Left renal cortex interstitium (tissue), 4 donors: ENCODE measurements around the gene PRKG2. TPM values are rescaled to one million over a fixed set of nuclear protein-coding genes. Genes with fewer than 3 reads are reported as not detected.
"Not testable (repeated sequence)": the region's sequence is repeated elsewhere in the genome, so short reads cannot be mapped to it uniquely, and the experiment has no call there.

Experiments
- DNase-seq, 4 donors: peaks; one replicate each; pipeline ENCODE4 v3.0.0-alpha.2; 2013; ENCODE audit warnings: low read depth in 4 of 4, low spot score in 2 of 4, missing footprints in 1 of 4
- polyA plus RNA-seq, 4 donors: library from polyadenylated mRNA; unstranded; fragments of 120-200 nt; gene quantifications; one replicate each; pipeline ENCODE4 v1.2.1, GENCODE V29; 2013; ENCODE audit not compliant: insufficient read length in 4 of 4

Gene PRKG2
- 1 to 10 TPM in 3 of 4 donors, under 1 TPM in 1; 0.79 to 1.6 (median 1.5) TPM for polyA plus RNA-seq

DNA sequence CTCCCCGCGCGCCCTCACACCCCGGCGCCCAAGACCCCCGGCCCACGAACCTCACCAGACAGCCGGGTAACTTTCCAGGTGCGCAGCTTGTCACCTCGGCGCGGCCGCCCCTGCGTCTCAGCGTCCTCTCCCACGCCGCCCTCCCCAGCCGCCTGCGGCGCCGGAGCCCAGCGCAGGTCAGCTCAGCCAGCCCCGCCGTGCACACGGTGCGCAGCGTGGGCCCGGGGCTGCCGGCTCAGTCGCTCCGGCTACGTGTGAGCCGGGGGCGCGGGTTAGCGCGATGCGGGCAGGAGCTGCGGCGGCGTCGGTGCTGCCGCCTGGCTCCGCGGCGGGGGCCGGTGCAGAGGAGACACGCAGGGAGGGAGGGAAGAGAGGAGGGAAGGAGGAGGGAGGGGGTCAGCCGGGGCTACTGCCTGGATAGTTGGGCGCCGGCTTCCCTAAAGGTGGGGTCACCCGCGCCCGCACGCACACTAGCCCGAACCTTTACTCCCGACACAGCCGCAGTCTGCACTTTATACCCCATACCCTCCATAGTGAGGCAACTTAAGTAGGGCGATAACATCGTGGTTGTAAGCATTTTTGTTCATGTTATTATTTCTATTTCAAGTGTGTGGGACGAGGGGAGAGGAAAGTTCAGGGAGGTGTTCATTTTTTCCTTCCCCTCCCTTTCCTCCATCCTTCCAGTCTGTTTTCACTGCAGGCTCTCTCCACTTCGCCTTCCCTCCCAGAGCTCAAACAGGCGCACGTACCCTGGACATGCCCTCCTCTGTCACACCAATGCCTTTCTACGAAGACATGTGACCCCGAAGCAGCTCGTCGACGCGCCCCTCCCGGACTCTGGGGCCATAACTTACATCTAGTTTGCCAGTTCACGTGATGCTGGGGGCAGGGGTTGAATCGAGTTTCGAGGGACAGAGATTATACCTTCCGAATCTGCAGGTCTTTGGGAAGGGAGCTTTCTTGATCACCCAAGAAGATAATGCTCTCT, at the start of gene PRKG2:
TSS of gene PRKG2 (minus strand) at position 342 of the 988 bp plus-strand sequence. CDS start 10,175 bp downstream, outside the sequence.
- peak in 3 of 4 donors; percentile 11 to 27 (median 13) for DNase-seq

- DNase-seq = no peak
These were observed 45.5 kb upstream of the PRKG2 start for GRCh38 chr4:81260443-81261101.

DNA sequence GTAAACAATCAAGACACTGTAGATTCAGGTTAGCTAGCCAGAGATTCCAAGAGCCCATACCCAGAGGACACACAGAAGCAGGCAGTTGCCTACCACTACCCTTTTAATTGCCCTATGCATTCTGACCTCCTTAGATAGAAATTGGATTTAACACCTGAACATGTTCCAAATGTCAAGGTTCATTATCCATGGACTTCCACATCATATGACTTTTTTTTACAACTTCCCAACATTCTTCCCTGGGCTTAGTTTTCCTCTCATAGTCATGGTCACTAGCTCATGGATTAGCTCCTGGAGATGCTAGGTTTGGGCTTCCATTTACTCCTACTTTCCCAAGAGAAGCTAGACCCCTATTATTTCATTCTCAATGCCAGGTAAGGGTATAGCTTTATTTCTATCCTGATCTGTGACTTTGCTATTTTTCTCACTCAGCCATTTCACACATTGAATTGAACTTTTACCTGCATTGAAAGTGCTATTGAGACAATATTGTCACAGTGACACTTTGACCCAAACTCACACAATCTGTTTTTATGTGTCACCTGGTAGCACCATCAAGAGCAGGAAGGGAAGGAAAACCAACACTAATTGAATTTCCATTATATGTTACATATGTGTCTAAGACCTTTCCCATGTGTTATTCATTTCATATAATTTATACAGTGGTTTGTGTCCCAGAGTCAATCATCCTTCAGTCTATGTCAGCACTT, 44.0 kb upstream of the PRKG2 start:
- no peak for DNase-seq

DNA sequence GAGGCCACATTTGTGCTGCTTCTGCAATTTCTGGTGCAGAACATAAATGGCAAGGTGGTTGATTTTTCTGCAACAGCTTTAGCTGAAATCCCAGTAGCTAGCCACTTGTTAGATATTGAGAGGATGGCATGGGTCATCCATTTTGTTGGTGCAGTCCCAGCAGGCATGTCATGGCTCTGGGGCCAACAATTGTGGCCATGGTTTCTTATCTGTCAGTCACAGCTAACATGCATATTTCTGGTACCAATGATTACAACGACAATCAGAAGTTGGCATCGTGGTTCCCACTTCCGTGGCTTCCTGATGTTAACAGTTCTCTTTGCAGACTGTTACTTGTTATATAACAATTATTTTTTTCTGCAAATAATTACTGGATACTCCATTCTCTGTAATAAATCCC, 42.8 kb upstream of the PRKG2 start:
- no peak for DNase-seq

DNA sequence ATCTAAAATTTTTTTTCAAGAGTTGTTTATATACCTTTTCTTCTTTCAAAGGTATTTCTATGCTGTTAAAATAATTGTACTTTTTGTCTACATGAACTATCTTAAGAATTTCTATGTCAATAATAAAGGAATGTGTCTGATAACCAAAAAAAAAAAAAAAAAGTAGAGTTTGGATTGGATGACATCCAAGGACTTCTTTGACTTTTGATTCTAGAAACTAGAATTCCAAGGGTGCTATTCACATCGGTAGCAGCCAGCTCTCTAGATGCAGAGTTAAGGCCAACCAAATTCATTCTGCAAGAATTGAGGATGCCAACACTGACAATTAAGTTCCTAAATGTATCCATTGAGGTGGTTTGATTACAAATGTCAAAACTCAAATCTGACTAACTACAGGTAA, 42.0 kb upstream of the PRKG2 start:
- DNase-seq = no peak

- DNase-seq = no peak
These were observed 41.3 kb upstream of the PRKG2 start for GRCh38 chr4:81256059-81256970.

DNA sequence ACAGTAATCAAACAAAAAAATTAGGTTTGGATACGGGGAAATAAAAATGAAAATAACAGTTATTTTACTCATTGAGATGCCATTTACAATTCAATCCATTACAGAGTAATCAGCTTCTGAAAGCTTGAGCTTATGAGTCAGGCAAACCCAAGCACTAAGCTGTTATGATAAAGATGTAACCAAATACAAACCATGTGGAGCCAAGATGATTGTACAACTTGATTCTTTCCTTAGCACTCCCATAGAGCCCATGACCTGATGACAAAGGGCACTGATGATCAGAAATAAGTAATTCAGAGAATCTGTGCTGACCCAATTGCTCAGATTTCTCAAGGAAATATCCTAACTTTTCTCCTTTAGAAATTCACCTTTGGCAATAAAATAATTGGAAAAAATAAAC, 40.5 kb upstream of the PRKG2 start:
- no peak for DNase-seq

- DNase-seq = no peak
These were observed 35.4 kb upstream of the PRKG2 start for GRCh38 chr4:81250430-81250829.

DNA sequence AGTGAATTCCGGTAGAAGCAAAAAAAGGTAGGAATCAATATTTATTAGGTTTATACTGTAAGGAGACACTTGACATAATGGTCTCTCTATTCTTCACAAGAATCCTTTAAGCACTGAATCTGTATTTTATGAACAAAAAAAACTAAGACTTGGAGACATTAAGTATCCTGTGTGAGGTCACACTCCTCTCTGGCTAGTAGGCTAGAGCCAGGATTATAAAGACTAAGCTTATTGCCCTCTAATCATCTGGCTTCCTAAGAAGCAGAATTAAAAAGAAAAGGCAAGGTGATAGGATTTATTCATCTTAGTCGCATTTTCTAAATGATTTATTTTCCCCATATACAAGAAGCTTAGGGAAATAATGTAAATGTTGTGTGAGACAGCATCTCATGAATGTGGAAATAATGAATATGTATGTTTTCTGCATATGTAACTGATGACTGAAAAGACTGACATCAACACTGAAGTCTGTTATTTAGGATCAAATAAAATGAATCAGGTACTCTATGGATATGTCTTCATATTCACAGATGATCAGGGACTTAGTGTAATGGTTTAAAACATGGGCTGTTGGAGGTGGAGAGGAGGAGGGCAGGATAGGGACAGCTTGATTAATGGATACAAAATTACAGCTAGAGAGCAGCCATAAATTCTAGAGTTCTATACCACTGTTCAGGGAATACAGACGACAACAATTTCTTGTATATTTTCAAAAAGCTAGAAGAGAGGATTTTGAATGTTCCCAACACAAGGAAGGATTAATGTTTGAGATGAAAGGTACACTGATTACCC, 30.4 kb upstream of the PRKG2 start:
- no peak for DNase-seq

DNA sequence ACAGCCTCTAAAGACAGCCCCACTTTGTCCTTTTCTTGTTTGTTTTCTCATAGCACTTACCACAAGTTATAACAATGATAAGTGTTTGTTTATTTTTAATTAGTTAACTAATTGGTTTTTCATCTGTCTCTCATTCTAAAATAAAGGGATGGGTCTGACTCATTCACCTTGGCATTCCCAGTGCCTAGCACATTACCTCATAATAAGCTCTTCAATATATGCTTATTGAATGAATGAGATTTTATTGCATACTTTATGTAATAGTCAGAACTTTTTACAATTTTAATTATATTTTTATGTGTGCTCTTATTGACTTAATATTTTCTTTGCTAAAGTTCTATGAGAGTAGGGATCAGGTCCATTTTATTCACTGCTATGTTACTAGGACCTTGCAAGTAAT, 22.8 kb upstream of the PRKG2 start:
- DNase-seq = no peak

- no peak for DNase-seq
These were observed 21.1 kb upstream of the PRKG2 start for GRCh38 chr4:81235982-81236749.

- no peak for DNase-seq
These were observed 12.9 kb upstream of the PRKG2 start for GRCh38 chr4:81227968-81228367.

GRCh38 chr4:81227138-81227537, 12.1 kb upstream of the PRKG2 start:
- DNase-seq = no peak

DNA sequence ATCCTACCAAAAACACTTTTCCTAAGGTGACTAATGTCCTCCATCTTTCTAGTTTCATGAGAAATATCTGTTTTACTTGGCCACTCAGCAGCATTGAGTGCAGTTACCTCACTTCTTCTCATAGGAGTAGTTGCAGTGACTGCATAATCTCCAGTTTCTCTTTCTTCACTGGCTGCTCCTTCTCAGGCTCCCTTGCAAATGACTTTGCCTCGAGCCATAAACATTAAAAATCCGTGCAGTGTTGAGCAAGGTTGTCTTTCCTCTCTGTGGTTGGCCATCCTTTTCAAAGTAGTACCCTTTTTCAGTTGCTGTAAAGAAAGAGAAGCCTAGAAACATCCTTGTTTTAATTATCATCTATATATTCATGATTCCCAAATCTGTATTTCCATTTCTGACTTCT, 10.2 kb upstream of the PRKG2 start:
- no peak for DNase-seq

- not testable (repeated sequence) for DNase-seq
These were observed 7.1 kb upstream of the PRKG2 start for GRCh38 chr4:81222082-81222472.

DNA sequence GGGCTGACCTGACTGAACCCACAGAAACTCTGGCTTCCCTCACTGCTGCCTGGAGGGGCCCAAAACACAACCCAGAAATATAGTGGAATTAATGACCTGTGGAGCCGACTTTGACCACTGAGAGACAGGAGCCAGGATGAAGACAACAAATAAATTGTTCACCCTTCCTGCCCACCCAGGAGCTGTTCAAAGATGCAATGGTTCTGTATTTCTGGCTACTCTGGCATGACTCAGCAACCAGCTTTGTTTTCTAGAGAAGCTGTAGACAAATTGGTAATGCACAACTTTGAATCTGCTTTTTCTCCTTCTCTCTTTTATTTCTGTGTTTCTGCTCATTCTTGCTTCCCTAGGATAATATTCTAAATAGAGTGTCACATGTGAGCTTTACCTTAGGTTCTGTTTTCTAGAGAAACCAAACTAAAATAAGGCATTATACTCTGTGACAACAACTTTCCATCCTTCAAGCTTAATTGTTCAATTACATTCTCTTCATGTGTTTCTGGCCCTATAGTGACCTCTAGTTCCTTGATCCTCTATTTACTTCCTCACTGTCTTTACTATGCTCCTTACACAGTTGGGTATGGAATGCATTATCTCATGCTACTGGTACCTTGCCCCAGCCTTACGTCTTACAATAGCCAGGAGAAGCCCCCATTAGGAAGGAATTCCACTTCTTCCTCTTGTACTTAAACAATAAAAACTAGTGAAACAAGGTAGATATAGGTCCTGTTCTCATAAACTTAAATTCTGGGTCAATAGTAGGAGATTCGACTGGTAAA, 6.5 kb upstream of the PRKG2 start:
- no peak for DNase-seq

DNA sequence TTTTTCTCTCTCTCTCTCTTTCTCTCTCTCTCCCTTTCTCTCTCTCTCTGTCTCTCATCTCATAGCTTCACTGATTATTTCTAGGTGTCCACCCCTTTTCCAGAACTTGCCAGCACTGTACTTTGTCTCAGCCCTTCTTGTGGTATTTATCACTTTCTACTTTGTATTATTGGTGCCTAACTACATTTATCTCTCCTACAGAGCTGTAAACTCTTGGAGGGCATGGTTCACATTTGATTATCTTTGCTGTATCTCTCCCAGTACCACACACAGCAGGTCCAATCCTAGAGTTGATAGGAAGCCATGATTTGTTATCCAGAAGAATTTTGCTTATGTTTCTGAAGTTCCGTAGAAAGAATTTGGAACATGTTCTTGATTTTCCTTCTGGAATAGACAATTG, 5.2 kb upstream of the PRKG2 start:
- no peak for DNase-seq

- no peak for DNase-seq
These were observed 3.2 kb upstream of the PRKG2 start for GRCh38 chr4:81218206-81218605.
